HEK293 (cell line): ENCODE measurements around the gene MOV10L1.

Source experiments
- CTCF ChIA-PET: fragments of 350-600 bp; formaldehyde crosslinking; extraction: SDS; loops from one replicate; lab custom pipeline; 2021; ENCODE audit warnings: antibody characterized with exemption; lab: Yijun Ruan, JAX
- POLR2A ChIA-PET: fragments of 300-600 bp; formaldehyde crosslinking; extraction: SDS; loops from one replicate; lab custom pipeline; 2020; ENCODE audit warnings: antibody characterized with exemption, inconsistent platforms; lab: Yijun Ruan, JAX
- H3K27ac ChIP-seq: fragments of 200-500 bp; sonication (Bioruptor generic); 2 replicates; pipeline ENCODE4 v1.5.1; 2014; ENCODE audit warnings: low read depth, low read length, control low read depth, inconsistent platforms; ENCODE audit errors: extremely low read depth
- H3K36me3 ChIP-seq, 2 experiments: fragments of 200-500 bp in 1 of 2; sonication (Bioruptor generic) in 1 of 2; 1 replicate in 1 of 2; 2 replicates in 1 of 2; pipeline ENCODE4 v1.5.1; 2014 to 2017; ENCODE audit warnings: inconsistent platforms in 2 of 2, low read length in 2 of 2; ENCODE audit not compliant: control insufficient read depth in 2 of 2, insufficient read depth in 1 of 2
- H3K4me1 ChIP-seq: fragments of 200-500 bp; sonication (Bioruptor generic); 2 replicates; pipeline ENCODE4 v1.5.1; 2014; ENCODE audit warnings: mild to moderate bottlenecking, low read length, inconsistent platforms; ENCODE audit not compliant: control insufficient read depth, insufficient read depth
- H3K4me3 ChIP-seq: 2 replicates; pipeline ENCODE4 v1.5.1; 2011; ENCODE audit warnings: low read depth, mild to moderate bottlenecking, control low read depth, low read length, moderate library complexity
- H3K9me3 ChIP-seq: fragments of 200-500 bp; sonication (Bioruptor generic); 2 replicates; pipeline ENCODE4 v1.5.1; 2014; ENCODE audit warnings: low read depth, low read length, inconsistent platforms; ENCODE audit not compliant: control insufficient read depth, insufficient read depth
- CTCF ChIP-seq: fragments of 450-650 bp; formaldehyde crosslinking; IDR thresholded peaks from 2 replicates; pipeline ENCODE4 v1.5.1; 2016; ENCODE audit warnings: missing biosample characterization, missing genetic modification characterization
- KLF16 ChIP-seq: fragments of 450-650 bp; formaldehyde crosslinking; IDR thresholded peaks from 2 replicates; pipeline ENCODE4 v1.5.1; 2017; ENCODE audit warnings: missing biosample characterization, missing genetic modification characterization
- KLF8 ChIP-seq: fragments of 450-650 bp; formaldehyde crosslinking; IDR thresholded peaks from 2 replicates; pipeline ENCODE4 v1.5.1; 2016; ENCODE audit warnings: missing biosample characterization, missing genetic modification characterization
- MYNN ChIP-seq: fragments of 450-650 bp; formaldehyde crosslinking; IDR thresholded peaks from 2 replicates; pipeline ENCODE4 v1.5.1; 2016; ENCODE audit warnings: missing biosample characterization, missing genetic modification characterization, borderline replicate concordance
- SP2 ChIP-seq: fragments of 450-650 bp; formaldehyde crosslinking; IDR thresholded peaks from 2 replicates; pipeline ENCODE4 v1.5.1; 2016; ENCODE audit warnings: missing biosample characterization, missing genetic modification characterization
- ZBTB48 ChIP-seq: fragments of 450-650 bp; formaldehyde crosslinking; IDR thresholded peaks from 2 replicates; pipeline ENCODE4 v1.5.1; 2016; ENCODE audit warnings: missing biosample characterization, missing genetic modification characterization
- ZBTB49 ChIP-seq: fragments of 450-650 bp; formaldehyde crosslinking; IDR thresholded peaks from 2 replicates; pipeline ENCODE4 v1.5.1; 2016; ENCODE audit warnings: missing biosample characterization, missing genetic modification characterization, low read depth
- ZFP69B ChIP-seq: fragments of 450-650 bp; formaldehyde crosslinking; IDR thresholded peaks from 2 replicates; pipeline ENCODE4 v1.5.1; 2016; ENCODE audit warnings: missing biosample characterization, missing genetic modification characterization
- ZNF19 ChIP-seq: fragments of 450-650 bp; formaldehyde crosslinking; IDR thresholded peaks from 2 replicates; pipeline ENCODE4; 2016; ENCODE audit warnings: missing biosample characterization, missing genetic modification characterization, low read depth
- ZNF223 ChIP-seq: fragments of 450-650 bp; formaldehyde crosslinking; IDR thresholded peaks from 2 replicates; pipeline ENCODE4 v1.5.1; 2016; ENCODE audit warnings: missing biosample characterization, missing genetic modification characterization
- ZNF24 ChIP-seq: fragments of 450-650 bp; formaldehyde crosslinking; IDR thresholded peaks from 2 replicates; pipeline ENCODE4 v1.5.1; 2016; ENCODE audit warnings: missing biosample characterization, missing genetic modification characterization
- ZNF324 ChIP-seq: fragments of 450-650 bp; formaldehyde crosslinking; IDR thresholded peaks from 2 replicates; pipeline ENCODE4 v1.5.1; 2016; ENCODE audit warnings: missing biosample characterization, missing genetic modification characterization
- ZNF426 ChIP-seq: fragments of 450-650 bp; formaldehyde crosslinking; IDR thresholded peaks from 2 replicates; pipeline ENCODE4 v1.5.1; 2017; ENCODE audit warnings: missing biosample characterization, missing genetic modification characterization, mild to moderate bottlenecking, inconsistent platforms, moderate library complexity
- ZNF558 ChIP-seq: fragments of 450-650 bp; formaldehyde crosslinking; IDR thresholded peaks from 2 replicates; pipeline ENCODE4 v1.5.1; 2016; ENCODE audit warnings: missing biosample characterization, missing genetic modification characterization
- ZNF610 ChIP-seq: fragments of 450-650 bp; formaldehyde crosslinking; IDR thresholded peaks from 2 replicates; pipeline ENCODE4 v1.5.1; 2016; ENCODE audit warnings: missing biosample characterization, missing genetic modification characterization, borderline replicate concordance
- ZNF670 ChIP-seq: fragments of 450-650 bp; formaldehyde crosslinking; IDR thresholded peaks from 2 replicates; pipeline ENCODE4 v1.5.1; 2016; ENCODE audit warnings: missing biosample characterization, missing genetic modification characterization, low read depth
- ZSCAN16 ChIP-seq: fragments of 450-650 bp; formaldehyde crosslinking; IDR thresholded peaks from 2 replicates; pipeline ENCODE4 v1.5.1; 2016; ENCODE audit warnings: missing biosample characterization, missing genetic modification characterization

The MOV10L1 gene

GRCh38 chr22:50180727-50181521 is 91.1 kb downstream of the MOV10L1 start:
- H3K4me3 ChIP-seq, result no peak overlapping the region
- peaks cover 0 to 35% of the 10 kb centered on the region in 2 experiments; a peak in 1 of 3 replicates for H3K36me3 ChIP-seq
- no peak overlapping the region for H3K27ac ChIP-seq
- ChIA-PET POLR2A (no interaction called here), CTCF (interaction anchor here (0.7 kb wide), 2 partner anchors 137 to 345 kb away, joined by 3 to 6 read pairs; no protein-coding TSS in a partner anchor)
- H3K4me1 ChIP-seq, result no peaks in the 10 kb centered on the region
- H3K9me3 ChIP-seq, result no peaks in the 10 kb centered on the region
- TF ChIP-seq ZNF24 (tag by site-specific recombination), result no peak
- TF ChIP-seq ZNF324 (tag by site-specific recombination), result no peak
- no peak for TF ChIP-seq ZNF670
- no peak for TF ChIP-seq ZFP69B (tag by site-specific recombination)
- TF ChIP-seq ZSCAN16 (tag by site-specific recombination), result no peak
- TF ChIP-seq ZNF223 (tag by site-specific recombination), result no peak
- TF ChIP-seq ZNF610 (tag by site-specific recombination), result no peak
- no peak for TF ChIP-seq ZNF426
- TF ChIP-seq ZBTB48, result no peak
- no peak for TF ChIP-seq CTCF (tag by site-specific recombination)
- TF ChIP-seq ZNF558, result no peak
- no peak for TF ChIP-seq ZBTB49
- no peak for TF ChIP-seq KLF16 (tag by site-specific recombination)
- no peak for TF ChIP-seq MYNN (tag by site-specific recombination)

- TF ChIP-seq ZNF19 (no peak), SP2 (tag by site-specific recombination) (peak; percentile 29), KLF8 (tag by site-specific recombination) (no peak)
- H3K4me1 ChIP-seq, result peaks cover 4% of the 10 kb centered on the region; the same call in 1 of the 2 replicates
- no peak overlapping the region for H3K27ac ChIP-seq
- H3K4me3 ChIP-seq, result no peak overlapping the region
- CTCF ChIA-PET, result interaction anchor here (0.7 kb wide), 1 partner anchor 33 kb away, joined by 3 read pairs; no protein-coding TSS in a partner anchor
- no peaks in the 10 kb centered on the region for H3K9me3 ChIP-seq
- POLR2A ChIA-PET, result interaction anchor here (1.1 kb wide), 1 partner anchor 12 kb away, joined by 3 read pairs; no protein-coding TSS in a partner anchor
- H3K36me3 ChIP-seq, result peaks cover 0 to 29% of the 10 kb centered on the region in 2 experiments; a peak in 1 of 3 replicates
Measured at GRCh38 chr22:50182176-50183081, 92.6 kb downstream of the MOV10L1 start.
